Measurements from ENCODE around the gene IL4R.
"Not testable (repeated sequence)": the region's sequence is repeated elsewhere in the genome, so short reads cannot be mapped to it uniquely, and the experiment has no call there.

Gene IL4R

GRCh38 chr16:27385398-27385797 lies 71.6 kb downstream of the IL4R start:
- no peak for DNase-seq

- DNase-seq, result no peak
Measured at GRCh38 chr16:27386674-27387073, 72.9 kb downstream of the IL4R start.

DNA sequence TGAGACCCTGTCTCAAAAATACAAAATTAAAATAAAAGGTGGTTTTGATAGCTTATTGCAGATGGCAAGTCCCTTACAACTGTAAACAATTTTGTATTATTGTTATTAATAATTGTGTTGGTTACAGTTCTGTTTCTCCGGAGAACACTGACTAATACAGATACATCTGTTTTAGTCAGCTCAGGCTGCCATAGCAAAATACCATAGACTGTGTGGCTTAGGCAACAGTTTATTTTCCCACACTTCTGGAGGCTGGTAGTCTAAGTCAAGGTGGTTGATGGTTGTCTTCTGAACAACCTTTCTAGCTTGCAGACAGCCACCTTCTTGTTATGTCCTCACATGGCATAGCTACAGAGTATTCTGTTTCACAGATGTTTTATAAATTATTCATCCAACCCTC lies 74.0 kb downstream of the IL4R start:
- DNase-seq, result no peak

DNA sequence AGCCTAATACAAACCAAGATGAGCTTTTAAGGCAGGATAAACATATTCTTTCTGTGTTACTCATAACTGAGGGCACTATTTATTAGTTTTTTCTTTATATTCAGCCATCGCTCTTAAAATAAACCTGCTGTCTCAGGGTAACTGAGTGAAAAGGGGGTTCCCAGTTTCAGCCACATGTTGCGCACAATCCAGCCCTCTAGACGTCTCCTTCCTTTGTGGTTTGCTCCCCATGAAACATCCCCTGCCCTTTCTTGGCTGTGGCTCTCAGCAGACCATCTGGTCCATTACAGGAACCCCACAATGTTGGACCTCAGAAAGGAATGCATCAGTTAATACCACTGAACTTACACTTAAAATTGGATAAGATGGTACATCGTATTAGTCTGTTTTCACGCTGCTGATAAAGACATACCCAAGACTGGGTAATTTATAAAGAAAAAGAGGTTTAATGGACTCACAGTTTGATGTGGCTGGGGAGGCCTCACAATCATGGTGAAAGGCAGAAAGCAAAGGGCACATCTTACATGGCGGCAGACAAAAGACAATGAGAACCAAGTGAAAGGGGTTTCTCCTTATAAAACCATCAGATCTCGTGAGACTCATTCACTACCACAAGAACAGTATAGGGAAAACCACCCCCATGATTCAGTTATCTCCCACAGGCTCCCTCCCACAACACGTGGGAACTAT lies 75.6 kb downstream of the IL4R start:
- no peak for DNase-seq

DNA sequence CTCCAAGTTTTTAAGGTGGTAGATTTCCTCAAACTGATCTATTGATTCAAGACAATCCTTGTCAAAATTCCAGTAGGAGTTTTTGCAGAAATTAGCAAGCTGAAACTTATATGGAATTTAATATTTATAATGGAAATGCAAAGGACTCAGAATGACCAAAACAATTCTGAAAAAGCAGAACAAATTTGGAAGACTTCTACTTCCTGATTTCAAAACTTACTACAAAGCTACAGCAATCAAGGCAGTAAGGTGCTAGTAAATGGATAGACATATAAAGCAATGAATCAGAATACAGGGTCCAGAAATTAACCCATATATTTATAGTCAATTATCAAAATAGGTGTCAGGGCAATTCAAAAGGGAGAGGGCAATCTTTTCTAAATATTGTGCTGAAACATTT lies 76.4 kb downstream of the IL4R start:
- no peak for DNase-seq

GRCh38 chr16:27392671-27393070 lies 78.9 kb downstream of the IL4R start:
- no peak for DNase-seq

DNA sequence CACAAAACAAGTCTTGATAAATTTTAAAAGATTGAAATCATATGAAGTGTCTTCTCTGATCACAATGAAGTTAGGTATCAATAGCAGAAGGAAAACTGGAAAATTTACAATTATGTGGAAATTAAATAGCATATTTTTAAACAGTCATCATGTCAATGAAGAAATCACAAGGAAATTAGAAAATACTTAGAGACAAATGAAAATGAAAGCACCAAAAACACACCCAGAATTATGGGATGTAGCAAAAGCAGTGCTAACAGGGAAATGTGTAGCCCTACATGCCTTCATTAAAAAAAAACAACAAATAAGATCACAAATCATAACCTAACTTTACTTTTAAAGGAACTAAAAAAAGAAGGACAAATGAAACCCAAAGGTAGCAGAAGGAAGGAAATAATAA lies 80.7 kb downstream of the IL4R start:
- DNase-seq, result no peak

DNA sequence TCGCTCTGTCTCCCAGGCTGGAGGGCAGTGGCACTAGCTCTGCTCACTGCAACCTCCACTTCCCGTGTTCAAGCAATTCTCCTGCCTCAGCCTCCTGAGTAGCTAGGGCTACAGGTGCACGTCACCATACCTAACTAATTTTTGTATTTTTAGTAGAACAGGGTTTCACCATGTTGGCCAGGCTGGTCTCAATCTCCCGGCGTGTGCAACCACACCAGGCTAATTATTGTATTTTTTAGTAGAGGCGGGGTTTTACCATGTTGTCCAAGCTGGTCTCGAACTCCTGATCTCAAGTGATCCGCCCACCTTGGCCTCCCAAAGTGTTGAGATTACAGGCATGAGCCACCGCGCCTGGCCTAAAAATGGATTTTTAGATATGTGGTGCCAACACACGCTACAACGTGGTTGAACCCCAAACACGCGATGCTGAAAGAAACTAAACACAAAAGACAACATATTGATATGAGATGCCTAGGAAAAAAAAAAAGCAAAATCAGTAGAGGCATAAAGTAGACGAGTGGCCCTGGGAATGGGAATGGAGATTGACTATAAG lies 84.6 kb downstream of the IL4R start:
- not testable (repeated sequence) for DNase-seq

DNA sequence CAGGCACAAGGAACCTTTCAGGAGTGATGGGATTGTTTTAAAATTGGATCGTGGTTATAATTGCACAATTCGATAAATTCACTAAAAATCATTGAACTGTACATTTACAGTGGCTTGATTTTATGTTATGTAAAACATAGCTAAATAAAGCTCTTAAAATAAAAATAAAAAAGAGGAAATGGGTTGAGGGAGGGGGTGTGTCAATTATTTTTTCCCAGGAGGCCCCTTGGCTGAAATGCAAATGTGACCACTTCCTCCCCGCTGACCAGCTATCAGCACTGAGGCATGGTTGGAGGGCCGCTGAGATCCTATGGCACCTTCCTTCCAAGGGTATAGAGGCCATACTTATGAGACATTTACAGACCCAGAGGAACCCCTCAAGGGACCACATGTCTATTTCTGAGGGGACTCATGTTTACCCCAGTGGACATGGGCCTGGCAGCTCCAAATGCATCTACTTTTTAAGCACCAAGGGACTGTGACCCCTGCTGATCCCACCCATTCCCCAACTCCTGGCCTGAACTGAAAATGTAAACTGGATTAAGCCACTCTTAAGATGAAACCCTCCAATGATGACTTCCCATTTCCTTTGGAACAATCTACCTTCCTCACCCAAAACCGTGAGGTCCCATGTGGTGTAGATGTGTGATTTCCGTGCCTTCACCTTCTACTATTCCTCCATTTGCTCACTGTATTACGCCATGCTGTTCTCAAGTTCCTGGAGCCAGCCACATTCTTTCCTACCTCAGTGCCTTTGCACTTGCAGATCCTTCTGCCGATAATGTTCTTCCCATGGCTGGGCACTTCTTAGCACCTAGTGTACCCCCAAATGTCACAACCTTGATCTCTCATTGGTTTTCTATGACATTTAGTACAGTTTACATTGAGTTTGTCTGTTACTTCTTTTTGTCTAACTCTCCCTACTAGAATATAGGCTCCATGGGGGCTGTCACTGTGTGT lies 85.4 kb downstream of the IL4R start:
- no peak for DNase-seq

DNA sequence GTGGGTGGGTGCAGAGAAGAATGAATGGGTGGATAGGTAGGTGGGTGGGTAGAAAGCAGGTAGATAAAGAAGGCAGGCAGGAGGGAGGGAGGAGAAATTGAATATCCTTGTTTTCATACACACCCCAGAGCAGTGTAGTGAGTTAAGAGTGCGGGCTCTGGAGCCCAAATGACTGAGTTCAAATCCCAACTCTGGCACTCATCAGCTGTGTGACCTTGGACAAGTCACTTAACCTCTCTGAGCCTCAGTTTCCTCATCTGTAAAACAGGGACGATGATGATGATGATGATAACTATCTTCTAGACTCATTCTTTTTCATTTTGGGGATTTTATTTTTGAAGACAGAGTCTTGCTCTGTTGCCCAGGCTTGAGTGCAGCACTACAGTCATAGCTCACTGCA lies 86.2 kb downstream of the IL4R start:
- no peak for DNase-seq

DNA sequence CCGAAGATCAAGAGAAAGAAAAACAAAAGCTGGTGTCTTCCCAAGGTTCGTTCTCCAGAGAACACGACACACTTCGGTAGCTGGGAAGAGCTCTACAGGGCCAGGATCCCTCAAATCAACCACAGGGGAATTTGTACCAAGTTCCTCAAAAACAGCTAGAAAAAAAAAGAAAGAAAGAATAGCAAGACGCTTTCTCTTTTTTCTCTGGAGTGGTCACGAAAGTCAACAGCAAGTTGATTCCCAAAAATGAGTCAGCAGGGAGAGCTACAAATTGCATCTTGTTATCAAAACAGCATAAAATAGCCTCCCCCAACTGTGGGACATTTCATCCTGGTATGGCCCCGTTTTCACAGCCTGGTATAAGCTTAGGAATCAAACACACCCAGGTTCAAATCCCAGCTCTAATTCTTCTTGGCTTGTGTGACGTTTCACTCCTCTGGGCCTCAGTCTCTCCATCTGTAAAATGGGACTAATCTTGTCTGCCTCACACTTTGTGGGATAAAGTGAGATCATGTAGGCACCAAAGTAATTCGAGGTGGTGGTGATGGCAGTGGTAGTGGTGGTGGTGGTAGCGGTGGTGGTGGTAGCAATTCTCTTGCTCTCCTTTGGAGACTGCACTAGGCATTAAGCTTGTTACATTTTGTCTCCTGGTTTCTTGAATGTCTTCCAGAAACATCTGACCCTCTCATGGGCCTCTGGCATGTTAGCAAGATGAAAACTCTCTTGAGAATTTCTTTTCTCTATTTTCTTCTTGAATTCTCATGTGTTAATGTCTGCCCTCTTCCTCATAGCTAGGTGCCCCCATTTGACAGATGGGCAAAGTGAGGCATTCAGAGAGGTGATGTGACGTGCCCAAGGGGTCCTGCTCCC lies 87.2 kb downstream of the IL4R start:
- no peak for DNase-seq

DNA sequence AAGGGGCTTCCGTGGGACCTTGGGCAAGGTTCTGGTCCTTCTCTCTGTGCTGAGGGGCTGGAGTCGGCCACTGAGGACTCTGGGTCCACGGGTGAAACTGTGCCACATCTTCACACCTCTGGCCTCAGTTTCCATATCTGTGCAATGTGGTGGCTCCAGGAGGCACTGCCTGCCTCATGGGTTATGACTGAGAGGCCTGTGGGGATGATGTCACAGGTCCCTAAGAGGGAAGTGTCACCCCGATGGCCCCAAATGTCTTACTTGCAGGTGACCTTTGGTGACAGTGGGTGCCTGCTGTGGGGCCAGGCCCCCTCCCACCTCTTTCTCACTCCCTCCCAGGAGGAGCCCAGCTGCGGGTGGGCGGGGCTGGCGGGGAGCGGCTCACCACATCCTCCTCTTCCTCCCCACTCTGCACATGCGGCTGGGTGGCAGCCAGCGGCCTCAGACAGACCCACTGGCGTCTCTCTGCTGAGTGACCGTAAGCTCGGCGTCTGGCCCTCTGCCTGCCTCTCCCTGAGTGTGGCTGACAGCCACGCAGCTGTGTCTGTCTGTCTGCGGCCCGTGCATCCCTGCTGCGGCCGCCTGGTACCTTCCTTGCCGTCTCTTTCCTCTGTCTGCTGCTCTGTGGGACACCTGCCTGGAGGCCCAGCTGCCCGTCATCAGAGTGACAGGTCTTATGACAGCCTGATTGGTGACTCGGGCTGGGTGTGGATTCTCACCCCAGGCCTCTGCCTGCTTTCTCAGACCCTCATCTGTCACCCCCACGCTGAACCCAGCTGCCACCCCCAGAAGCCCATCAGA lies 88.2 kb downstream of the IL4R start, which contains the start of gene IL21R:
IL21R (plus strand) TSS at position 407 of the 801 bp plus-strand sequence. CDS start 27,898 bp downstream, outside the sequence.
- DNase-seq, result no peak

DNA sequence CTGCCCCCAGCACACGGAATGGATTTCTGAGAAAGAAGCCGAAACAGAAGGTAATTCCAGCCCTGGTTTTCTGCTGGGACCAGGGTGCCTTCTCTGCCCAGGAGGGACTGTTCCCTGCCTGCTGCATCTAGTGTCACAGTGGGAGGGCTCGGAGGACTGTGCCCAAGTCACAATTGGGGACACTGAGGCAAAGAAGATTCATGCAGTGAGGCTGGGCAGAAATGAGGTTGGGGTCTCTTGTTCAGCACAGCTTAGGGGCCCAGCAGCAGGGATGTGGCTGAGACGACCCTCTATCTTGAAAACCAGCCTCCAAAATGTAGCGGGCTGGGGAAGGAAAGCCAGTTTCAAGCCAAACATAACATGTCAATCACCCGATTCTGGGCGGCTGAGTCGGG lies 88.8 kb downstream of the IL4R start:
- no peak for DNase-seq

DNA sequence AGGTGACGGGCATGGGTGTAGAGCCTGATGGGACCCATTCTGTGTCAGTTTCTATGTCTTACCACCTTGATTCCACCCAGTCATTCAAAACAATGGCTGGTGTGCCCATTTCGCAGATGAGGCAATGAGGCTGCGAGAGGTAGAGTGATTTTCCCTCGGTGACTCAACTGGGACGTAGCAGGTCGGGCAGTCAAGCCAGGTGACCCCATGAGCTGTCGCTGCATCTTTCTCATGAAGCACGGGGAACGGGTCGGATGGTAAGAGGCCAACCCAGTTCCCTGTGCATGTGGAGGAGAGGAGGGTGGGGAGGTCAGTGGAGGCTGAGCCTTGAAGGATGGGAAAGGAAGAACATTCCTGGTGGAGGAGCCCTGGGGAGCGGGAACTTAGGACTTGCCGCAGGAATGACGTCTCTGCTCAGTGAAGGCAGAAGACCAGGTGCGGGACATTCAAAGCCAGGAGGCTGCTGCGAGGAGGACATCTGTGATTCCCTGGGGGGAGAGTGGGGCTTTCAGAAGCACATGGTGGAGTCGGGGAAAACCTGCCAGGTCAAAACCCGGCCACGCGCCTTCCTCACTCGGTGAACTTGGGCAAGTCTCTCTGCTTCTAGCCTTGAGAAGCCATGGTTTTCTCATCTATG lies 89.3 kb downstream of the IL4R start:
- no peak for DNase-seq

GRCh38 chr16:27403601-27403992 lies 89.8 kb downstream of the IL4R start:
- no peak for DNase-seq

DNA sequence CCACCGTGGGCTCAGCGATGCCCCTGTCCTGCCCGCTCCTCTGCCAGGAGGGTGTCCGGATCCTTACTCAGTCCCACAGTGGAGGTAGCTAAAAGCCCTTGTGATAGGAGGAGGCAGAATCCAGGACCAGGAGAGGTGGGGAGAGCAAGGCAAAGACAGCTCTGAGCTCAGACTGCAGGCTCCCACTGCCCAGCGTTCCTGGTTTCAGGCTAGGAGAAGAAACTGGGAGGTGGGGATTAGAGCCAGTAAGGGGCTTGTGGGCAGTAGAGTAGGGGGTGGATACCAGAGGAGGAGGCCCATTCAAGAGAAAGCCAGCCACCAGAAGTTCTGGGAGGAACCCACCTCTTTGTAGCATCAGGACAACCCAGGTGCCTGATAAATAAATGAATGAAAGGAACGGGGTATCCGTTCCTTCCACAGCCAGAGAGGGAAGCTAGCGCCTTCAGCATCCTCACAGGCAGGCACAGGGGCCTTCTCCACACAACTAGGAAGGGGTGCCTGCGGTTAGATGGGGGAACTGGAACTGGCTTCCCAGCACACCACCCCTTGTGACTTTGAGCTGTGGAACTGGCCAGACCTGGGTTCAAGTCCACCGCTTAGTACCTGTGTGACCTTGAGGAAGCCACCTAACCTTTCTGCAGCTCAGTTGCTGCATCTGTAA lies 90.5 kb downstream of the IL4R start:
- no peak for DNase-seq

GRCh38 chr16:27405546-27406451 lies 92.0 kb downstream of the IL4R start:
- DNase-seq, result no peak

DNA sequence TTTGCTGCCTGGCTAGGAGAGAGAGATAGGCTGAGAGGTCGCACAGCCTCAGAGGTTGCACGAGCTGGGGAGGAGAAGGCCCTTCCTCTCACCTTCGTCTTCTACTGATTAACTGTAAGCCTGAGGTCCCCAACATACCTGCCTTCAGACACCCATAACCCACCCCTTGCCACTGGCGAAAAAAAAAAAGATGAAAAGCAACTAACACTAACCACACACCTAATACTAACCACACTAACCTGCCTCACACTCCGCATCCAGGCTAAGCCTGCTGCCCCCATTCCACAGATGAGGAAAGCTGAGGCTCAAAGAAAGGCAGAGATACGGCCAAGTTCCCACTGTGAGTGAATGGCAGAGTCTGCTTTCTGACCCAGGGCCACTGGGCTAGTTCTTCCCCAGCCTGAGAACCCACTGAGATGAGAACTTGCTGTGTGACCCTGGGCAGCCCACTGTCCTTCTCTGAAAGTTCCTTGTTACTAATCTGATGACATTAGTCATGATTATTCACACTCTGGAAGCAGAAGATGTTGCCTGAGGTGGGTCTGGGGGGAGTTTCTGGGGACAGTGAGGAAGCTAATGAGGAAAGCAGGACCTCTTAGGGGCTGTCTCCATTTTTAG lies 92.8 kb downstream of the IL4R start:
- DNase-seq, result no peak

DNA sequence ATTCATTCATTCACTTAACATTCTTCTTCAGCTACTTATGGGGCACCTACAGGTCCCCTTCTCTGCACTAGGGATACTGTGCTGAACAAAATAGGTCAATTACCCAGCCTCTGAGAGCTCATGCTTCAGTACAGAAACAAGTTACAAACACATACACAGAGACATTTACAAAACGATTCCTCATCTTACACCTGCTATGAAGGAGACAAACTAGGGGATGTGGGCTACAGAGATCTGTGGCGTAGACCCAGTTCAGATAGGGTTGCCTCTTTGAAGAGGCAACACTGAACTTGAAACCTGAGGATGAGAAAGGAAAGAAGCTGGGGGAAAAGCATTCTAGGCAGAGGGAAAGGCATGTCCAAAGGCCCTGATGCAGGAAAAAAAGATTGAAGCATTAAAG lies 93.4 kb downstream of the IL4R start:
- no peak for DNase-seq
